ENCODE data around the gene IGSF3.

Gene IGSF3

DNA sequence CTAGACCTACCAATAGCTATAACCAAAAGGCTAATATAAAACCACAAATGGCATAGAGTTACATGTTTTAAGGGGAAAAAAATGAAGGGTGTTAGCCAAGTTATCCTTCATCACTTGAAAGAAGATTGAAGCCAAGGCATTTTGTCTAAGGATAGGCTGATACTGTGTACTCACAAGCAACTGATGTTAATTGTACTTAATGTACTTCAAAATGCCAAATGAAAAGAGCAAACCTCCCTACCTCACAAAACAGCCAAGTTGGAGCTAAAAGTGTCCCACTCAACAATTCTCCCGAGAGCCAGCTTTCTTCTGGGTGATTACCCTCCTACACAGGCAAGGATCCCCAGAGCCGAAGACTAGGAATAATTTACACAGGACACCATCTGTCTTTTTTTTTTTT, 4.4 kb upstream of the IGSF3 start:
- Histone ChIP-seq H3K27me3 (ENCODE audit: insufficient read depth, poor library complexity, severe bottlenecking) (peaks cover 14% of the 10 kb centered on the region), H3K27ac (replicated peaks) (no peak overlapping the region), H3K4me3 (replicated peaks; ENCODE audit: insufficient read depth, low read length) (no peak overlapping the region)
- no peak for DNase-seq (ENCODE audit: low read depth in 1 of 2, low spot score in 1 of 2)
- TF ChIP-seq, protein P1, sequence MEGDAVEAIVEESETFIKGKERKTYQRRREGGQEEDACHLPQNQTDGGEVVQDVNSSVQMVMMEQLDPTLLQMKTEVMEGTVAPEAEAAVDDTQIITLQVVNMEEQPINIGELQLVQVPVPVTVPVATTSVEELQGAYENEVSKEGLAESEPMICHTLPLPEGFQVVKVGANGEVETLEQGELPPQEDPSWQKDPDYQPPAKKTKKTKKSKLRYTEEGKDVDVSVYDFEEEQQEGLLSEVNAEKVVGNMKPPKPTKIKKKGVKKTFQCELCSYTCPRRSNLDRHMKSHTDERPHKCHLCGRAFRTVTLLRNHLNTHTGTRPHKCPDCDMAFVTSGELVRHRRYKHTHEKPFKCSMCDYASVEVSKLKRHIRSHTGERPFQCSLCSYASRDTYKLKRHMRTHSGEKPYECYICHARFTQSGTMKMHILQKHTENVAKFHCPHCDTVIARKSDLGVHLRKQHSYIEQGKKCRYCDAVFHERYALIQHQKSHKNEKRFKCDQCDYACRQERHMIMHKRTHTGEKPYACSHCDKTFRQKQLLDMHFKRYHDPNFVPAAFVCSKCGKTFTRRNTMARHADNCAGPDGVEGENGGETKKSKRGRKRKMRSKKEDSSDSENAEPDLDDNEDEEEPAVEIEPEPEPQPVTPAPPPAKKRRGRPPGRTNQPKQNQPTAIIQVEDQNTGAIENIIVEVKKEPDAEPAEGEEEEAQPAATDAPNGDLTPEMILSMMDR (IDR thresholded peaks at IDR 0.05; ENCODE audit: insufficient read depth, low read length) = no peak
- TF ChIP-seq GABPA (IDR thresholded peaks at IDR 0.05; ENCODE audit: low read depth) = no peak
- no peak for TF ChIP-seq SPI1 (IDR thresholded peaks at IDR 0.05; ENCODE audit: borderline replicate concordance, low read depth)
- TF ChIP-seq REST (IDR thresholded peaks at IDR 0.05; ENCODE audit: insufficient replicate concordance, low read depth) = no peak
- TF ChIP-seq POLR2AphosphoS5 (IDR thresholded peaks at IDR 0.05; ENCODE audit: low read depth) = no peak

- Histone ChIP-seq H3K27me3 (ENCODE audit: insufficient read depth, poor library complexity, severe bottlenecking) (peaks cover 21% of the 10 kb centered on the region), H3K27ac (replicated peaks) (no peak overlapping the region), H3K4me3 (replicated peaks; ENCODE audit: insufficient read depth, low read length) (no peak overlapping the region)
- TF ChIP-seq SPI1 (IDR thresholded peaks at IDR 0.05; ENCODE audit: borderline replicate concordance, low read depth) (no peak), GABPA (IDR thresholded peaks at IDR 0.05; ENCODE audit: low read depth) (no peak), REST (IDR thresholded peaks at IDR 0.05; ENCODE audit: insufficient replicate concordance, low read depth) (no peak), POLR2AphosphoS5 (IDR thresholded peaks at IDR 0.05; ENCODE audit: low read depth) (no peak)
- TF ChIP-seq, protein P1 (IDR thresholded peaks at IDR 0.05; ENCODE audit: insufficient read depth, low read length) = no peak
- DNase-seq (ENCODE audit: low read depth in 1 of 2, low spot score in 1 of 2) = no peak
Observed at GRCh38 chr1:116671072-116671760, 3.7 kb upstream of the IGSF3 start.

GRCh38 chr1:116668277-116668676, 744 bp upstream of the IGSF3 start:
- no peak overlapping the region for H3K4me3 ChIP-seq (replicated peaks; ENCODE audit: insufficient read depth, low read length)
- no peak for TF ChIP-seq REST (IDR thresholded peaks at IDR 0.05; ENCODE audit: insufficient replicate concordance, low read depth)
- TF ChIP-seq, protein P1 (IDR thresholded peaks at IDR 0.05; ENCODE audit: insufficient read depth, low read length) = no peak
- TF ChIP-seq POLR2AphosphoS5 (IDR thresholded peaks at IDR 0.05; ENCODE audit: low read depth) = no peak
- no peak for TF ChIP-seq GABPA (IDR thresholded peaks at IDR 0.05; ENCODE audit: low read depth)
- TF ChIP-seq SPI1 (IDR thresholded peaks at IDR 0.05; ENCODE audit: borderline replicate concordance, low read depth) = no peak
- DNase-seq (ENCODE audit: low read depth in 1 of 2, low spot score in 1 of 2) = no peak
- H3K27me3 ChIP-seq (ENCODE audit: insufficient read depth, poor library complexity, severe bottlenecking) = peaks cover 39% of the 10 kb centered on the region
- H3K27ac ChIP-seq (replicated peaks) = no peak overlapping the region
